ENCODE data around the gene NTNG1. TPM values are rescaled to one million over a fixed set of nuclear protein-coding genes. Genes with fewer than 3 reads are reported as not detected.

Gene NTNG1
- total RNA-seq, 1 donor from 2014 or later: 19.7 TPM

- no peaks in the 10 kb centered on the region for H3K27me3 Mint-ChIP-seq
- no peak for DNase-seq (ENCODE audit: extremely low spot score, unreplicated experiment)
- no peak overlapping the region for H3K4me3 Mint-ChIP-seq
- peaks cover 4% of the 10 kb centered on the region for H3K36me3 Mint-ChIP-seq
- TF ChIP-seq, protein P1, sequence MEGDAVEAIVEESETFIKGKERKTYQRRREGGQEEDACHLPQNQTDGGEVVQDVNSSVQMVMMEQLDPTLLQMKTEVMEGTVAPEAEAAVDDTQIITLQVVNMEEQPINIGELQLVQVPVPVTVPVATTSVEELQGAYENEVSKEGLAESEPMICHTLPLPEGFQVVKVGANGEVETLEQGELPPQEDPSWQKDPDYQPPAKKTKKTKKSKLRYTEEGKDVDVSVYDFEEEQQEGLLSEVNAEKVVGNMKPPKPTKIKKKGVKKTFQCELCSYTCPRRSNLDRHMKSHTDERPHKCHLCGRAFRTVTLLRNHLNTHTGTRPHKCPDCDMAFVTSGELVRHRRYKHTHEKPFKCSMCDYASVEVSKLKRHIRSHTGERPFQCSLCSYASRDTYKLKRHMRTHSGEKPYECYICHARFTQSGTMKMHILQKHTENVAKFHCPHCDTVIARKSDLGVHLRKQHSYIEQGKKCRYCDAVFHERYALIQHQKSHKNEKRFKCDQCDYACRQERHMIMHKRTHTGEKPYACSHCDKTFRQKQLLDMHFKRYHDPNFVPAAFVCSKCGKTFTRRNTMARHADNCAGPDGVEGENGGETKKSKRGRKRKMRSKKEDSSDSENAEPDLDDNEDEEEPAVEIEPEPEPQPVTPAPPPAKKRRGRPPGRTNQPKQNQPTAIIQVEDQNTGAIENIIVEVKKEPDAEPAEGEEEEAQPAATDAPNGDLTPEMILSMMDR (conservative IDR thresholded peaks at IDR 0.05): no peak
- no peak overlapping the region for H3K27ac Mint-ChIP-seq
- no peaks in the 10 kb centered on the region for H3K9me3 Mint-ChIP-seq
- peaks cover 17% of the 10 kb centered on the region for H3K4me1 Mint-ChIP-seq (ENCODE audit: unreplicated experiment)
These were observed 203.5 kb downstream of the NTNG1 start for GRCh38 chr1:107344268-107344760.

- H3K4me1 Mint-ChIP-seq (ENCODE audit: unreplicated experiment): peaks cover 17% of the 10 kb centered on the region
These were observed 204.0 kb downstream of the NTNG1 start for GRCh38 chr1:107344836-107345235.

GRCh38 chr1:107352850-107353249 lies 212.0 kb downstream of the NTNG1 start:
- peaks cover 4% of the 10 kb centered on the region for H3K36me3 Mint-ChIP-seq
- TF ChIP-seq, protein P1 (conservative IDR thresholded peaks at IDR 0.05): no peak
- no peak overlapping the region for H3K27ac Mint-ChIP-seq
- no peak overlapping the region for H3K4me3 Mint-ChIP-seq
- H3K27me3 Mint-ChIP-seq: no peaks in the 10 kb centered on the region
- DNase-seq (ENCODE audit: extremely low spot score, unreplicated experiment): no peak
- H3K4me1 Mint-ChIP-seq (ENCODE audit: unreplicated experiment): no peaks in the 10 kb centered on the region
- H3K9me3 Mint-ChIP-seq: no peaks in the 10 kb centered on the region

More at GRCh38 chr1:107344836-107345235, 204.0 kb downstream of the NTNG1 start:
- TF ChIP-seq, protein P1 (conservative IDR thresholded peaks at IDR 0.05): no peak
- Mint-ChIP-seq H3K36me3 (peaks cover 4% of the 10 kb centered on the region), H3K27me3 (no peaks in the 10 kb centered on the region), H3K9me3 (no peaks in the 10 kb centered on the region), H3K4me3 (no peak overlapping the region), H3K27ac (no peak overlapping the region)
- no peak for DNase-seq (ENCODE audit: extremely low spot score, unreplicated experiment)

GRCh38 chr1:107357376-107357775 lies 216.5 kb downstream of the NTNG1 start:
- Mint-ChIP-seq H3K4me1 (ENCODE audit: unreplicated experiment) (peaks cover 15% of the 10 kb centered on the region), H3K4me3 (no peak overlapping the region), H3K27ac (no peak overlapping the region), H3K9me3 (no peaks in the 10 kb centered on the region), H3K27me3 (no peaks in the 10 kb centered on the region), H3K36me3 (no peaks in the 10 kb centered on the region)
- DNase-seq (ENCODE audit: extremely low spot score, unreplicated experiment): no peak
- TF ChIP-seq, protein P1 (conservative IDR thresholded peaks at IDR 0.05): no peak

DNA sequence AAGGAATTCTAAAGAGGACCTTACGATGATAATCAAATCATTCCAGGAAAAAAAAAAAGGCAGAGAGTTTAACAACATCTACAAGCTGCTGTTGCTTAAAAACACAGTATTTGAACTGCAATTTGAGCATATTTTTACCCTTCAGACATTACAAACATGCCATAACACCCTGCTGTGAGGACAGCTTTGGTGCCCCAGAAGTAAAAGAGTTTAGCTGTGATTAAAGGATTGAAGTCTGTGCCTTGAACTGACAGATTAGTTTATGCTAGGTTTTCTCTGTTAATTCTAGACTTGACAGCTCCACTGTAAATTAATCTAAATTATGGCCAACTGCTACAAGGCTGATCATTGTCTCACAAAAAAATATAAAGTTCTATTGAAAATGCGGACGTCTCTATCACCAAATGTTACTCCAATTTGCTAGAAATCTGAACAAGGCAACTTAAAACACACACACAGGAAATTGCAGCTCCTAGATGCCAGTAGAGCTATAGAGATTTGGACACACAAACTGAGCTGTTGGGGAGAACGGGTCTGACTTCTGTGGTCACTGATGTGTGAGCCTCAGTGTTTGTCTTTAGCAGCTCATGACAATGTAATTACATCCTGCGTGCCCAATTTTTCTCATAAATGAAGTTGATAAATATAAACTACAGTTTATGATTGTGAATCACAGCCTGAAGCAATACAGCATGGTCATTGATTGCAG lies 217.9 kb downstream of the NTNG1 start:
- H3K4me3 Mint-ChIP-seq: no peak overlapping the region
- H3K4me1 Mint-ChIP-seq (ENCODE audit: unreplicated experiment): peaks cover 15% of the 10 kb centered on the region
- no peaks in the 10 kb centered on the region for H3K36me3 Mint-ChIP-seq
- no peaks in the 10 kb centered on the region for H3K27me3 Mint-ChIP-seq
- H3K27ac Mint-ChIP-seq: no peak overlapping the region
- H3K9me3 Mint-ChIP-seq: no peaks in the 10 kb centered on the region
- TF ChIP-seq, protein P1 (conservative IDR thresholded peaks at IDR 0.05): no peak
- no peak for DNase-seq (ENCODE audit: extremely low spot score, unreplicated experiment)
